ENCODE measurements around the gene RNF208.

Gene RNF208

DNA sequence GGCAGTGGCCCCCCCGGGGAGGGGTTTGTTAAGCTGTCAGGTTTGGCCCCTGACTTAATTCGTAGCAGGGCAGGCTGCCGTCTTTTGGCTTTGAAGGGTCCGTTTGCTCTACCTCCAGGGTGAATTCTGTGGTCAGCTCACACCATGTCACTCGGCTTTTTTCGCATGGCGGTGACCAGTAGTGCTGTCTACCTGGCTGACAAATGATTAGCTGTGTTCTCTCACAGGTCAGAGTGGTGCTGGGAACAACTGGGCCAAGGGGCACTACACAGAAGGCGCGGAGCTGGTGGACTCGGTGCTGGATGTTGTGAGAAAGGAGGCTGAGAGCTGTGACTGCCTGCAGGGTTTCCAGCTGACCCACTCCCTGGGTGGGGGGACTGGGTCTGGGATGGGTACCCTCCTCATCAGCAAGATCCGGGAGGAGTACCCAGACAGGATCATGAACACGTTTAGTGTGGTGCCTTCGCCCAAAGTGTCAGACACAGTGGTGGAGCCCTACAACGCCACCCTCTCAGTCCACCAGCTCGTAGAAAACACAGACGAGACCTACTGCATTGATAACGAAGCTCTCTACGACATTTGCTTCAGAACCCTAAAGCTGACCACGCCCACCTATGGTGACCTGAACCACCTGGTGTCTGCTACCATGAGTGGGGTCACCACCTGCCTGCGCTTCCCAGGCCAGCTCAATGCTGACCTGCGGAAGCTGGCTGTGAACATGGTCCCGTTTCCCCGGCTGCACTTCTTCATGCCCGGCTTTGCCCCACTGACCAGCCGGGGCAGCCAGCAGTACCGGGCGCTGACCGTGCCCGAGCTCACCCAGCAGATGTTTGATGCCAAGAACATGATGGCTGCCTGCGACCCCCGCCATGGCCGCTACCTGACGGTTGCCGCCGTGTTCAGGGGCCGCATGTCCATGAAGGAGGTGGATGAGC, 20.5 kb upstream of the RNF208 start:
- H3K27me3 ChIP-seq (ENCODE audit: insufficient read depth, poor library complexity, severe bottlenecking), result no peaks in the 10 kb centered on the region
- TF ChIP-seq POLR2AphosphoS5 (IDR thresholded peaks at IDR 0.05; ENCODE audit: low read depth), result no peak; the same call in 1 of the 2 replicates
- no peak for TF ChIP-seq GABPA (IDR thresholded peaks at IDR 0.05; ENCODE audit: low read depth)
- TF ChIP-seq, protein P1, sequence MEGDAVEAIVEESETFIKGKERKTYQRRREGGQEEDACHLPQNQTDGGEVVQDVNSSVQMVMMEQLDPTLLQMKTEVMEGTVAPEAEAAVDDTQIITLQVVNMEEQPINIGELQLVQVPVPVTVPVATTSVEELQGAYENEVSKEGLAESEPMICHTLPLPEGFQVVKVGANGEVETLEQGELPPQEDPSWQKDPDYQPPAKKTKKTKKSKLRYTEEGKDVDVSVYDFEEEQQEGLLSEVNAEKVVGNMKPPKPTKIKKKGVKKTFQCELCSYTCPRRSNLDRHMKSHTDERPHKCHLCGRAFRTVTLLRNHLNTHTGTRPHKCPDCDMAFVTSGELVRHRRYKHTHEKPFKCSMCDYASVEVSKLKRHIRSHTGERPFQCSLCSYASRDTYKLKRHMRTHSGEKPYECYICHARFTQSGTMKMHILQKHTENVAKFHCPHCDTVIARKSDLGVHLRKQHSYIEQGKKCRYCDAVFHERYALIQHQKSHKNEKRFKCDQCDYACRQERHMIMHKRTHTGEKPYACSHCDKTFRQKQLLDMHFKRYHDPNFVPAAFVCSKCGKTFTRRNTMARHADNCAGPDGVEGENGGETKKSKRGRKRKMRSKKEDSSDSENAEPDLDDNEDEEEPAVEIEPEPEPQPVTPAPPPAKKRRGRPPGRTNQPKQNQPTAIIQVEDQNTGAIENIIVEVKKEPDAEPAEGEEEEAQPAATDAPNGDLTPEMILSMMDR (IDR thresholded peaks at IDR 0.05; ENCODE audit: insufficient read depth, low read length), result no peak
- no peak for TF ChIP-seq SPI1 (IDR thresholded peaks at IDR 0.05; ENCODE audit: borderline replicate concordance, low read depth)
- TF ChIP-seq, protein P2, sequence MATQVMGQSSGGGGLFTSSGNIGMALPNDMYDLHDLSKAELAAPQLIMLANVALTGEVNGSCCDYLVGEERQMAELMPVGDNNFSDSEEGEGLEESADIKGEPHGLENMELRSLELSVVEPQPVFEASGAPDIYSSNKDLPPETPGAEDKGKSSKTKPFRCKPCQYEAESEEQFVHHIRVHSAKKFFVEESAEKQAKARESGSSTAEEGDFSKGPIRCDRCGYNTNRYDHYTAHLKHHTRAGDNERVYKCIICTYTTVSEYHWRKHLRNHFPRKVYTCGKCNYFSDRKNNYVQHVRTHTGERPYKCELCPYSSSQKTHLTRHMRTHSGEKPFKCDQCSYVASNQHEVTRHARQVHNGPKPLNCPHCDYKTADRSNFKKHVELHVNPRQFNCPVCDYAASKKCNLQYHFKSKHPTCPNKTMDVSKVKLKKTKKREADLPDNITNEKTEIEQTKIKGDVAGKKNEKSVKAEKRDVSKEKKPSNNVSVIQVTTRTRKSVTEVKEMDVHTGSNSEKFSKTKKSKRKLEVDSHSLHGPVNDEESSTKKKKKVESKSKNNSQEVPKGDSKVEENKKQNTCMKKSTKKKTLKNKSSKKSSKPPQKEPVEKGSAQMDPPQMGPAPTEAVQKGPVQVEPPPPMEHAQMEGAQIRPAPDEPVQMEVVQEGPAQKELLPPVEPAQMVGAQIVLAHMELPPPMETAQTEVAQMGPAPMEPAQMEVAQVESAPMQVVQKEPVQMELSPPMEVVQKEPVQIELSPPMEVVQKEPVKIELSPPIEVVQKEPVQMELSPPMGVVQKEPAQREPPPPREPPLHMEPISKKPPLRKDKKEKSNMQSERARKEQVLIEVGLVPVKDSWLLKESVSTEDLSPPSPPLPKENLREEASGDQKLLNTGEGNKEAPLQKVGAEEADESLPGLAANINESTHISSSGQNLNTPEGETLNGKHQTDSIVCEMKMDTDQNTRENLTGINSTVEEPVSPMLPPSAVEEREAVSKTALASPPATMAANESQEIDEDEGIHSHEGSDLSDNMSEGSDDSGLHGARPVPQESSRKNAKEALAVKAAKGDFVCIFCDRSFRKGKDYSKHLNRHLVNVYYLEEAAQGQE (IDR thresholded peaks at IDR 0.05; ENCODE audit: insufficient replicate concordance, low read depth), result no peak
- H3K27ac ChIP-seq (replicated peaks), result peak overlapping the region; percentile 65

GRCh38 chr9:137241490-137242268, 19.6 kb upstream of the RNF208 start:
- Histone ChIP-seq H3K4me3 (replicated peaks; ENCODE audit: insufficient read depth, low read length) (peak overlapping the region; percentile 97), H3K27me3 (ENCODE audit: insufficient read depth, poor library complexity, severe bottlenecking) (no peaks in the 10 kb centered on the region), H3K27ac (replicated peaks) (peak overlapping the region; percentile 79)
- no peak for DNase-seq (ENCODE audit: low read depth in 1 of 2, low spot score in 1 of 2)
- no peak for TF ChIP-seq POLR2AphosphoS5 (IDR thresholded peaks at IDR 0.05; ENCODE audit: low read depth)
- TF ChIP-seq, protein P2 (IDR thresholded peaks at IDR 0.05; ENCODE audit: insufficient replicate concordance, low read depth), result no peak
- TF ChIP-seq SPI1 (IDR thresholded peaks at IDR 0.05; ENCODE audit: borderline replicate concordance, low read depth), result no peak

More for the DNA sequence above, 20.5 kb upstream of the RNF208 start:
- peak overlapping the region; percentile 97 for H3K4me3 ChIP-seq (replicated peaks; ENCODE audit: insufficient read depth, low read length)
- DNase-seq (ENCODE audit: low read depth in 1 of 2, low spot score in 1 of 2), result no peak

GRCh38 chr9:137240841-137241489, 18.9 kb upstream of the RNF208 start, which contains the start of gene TUBB4B:
TSS of gene TUBB4B (plus strand) at chr9:137241287. CDS start at chr9:137241361, 74 bp downstream.
- DNase-seq (ENCODE audit: low read depth in 1 of 2, low spot score in 1 of 2), result peak; percentile 100
- Histone ChIP-seq H3K4me3 (replicated peaks; ENCODE audit: insufficient read depth, low read length) (peak within 1 kb of the TSS; percentile 97), H3K27me3 (ENCODE audit: insufficient read depth, poor library complexity, severe bottlenecking) (peaks cover under 1% of the 10 kb centered on the region), H3K27ac (replicated peaks) (peak within 1 kb of the TSS; percentile 98)
- TF ChIP-seq SPI1 (IDR thresholded peaks at IDR 0.05; ENCODE audit: borderline replicate concordance, low read depth) (no peak), GABPA (IDR thresholded peaks at IDR 0.05; ENCODE audit: low read depth) (0 out of 2 replicates have a peak, but pooled peaks have one; percentile 14), POLR2AphosphoS5 (IDR thresholded peaks at IDR 0.05; ENCODE audit: low read depth) (peak; percentile 100)
- TF ChIP-seq, protein P2 (IDR thresholded peaks at IDR 0.05; ENCODE audit: insufficient replicate concordance, low read depth), result peak; percentile 83
- TF ChIP-seq, protein P1 (IDR thresholded peaks at IDR 0.05; ENCODE audit: insufficient read depth, low read length), result no peak

Measured in HL-60 (cell line).